Superior temporal gyrus (tissue), 1 donor: ENCODE results near the gene CLDN7.
A peak's percentile ranks its signal among the peaks of the same experiment; 100 is the strongest.
"Not testable (repeated sequence)": the region's sequence is repeated elsewhere in the genome, so short reads cannot be mapped to it uniquely, and the experiment has no call there.

Source experiments
- DNase-seq: peaks from one replicate; pipeline ENCODE4 v3.0.0-alpha.2; 2016; ENCODE audit errors: extremely low spot score

CLDN7 gene

DNA sequence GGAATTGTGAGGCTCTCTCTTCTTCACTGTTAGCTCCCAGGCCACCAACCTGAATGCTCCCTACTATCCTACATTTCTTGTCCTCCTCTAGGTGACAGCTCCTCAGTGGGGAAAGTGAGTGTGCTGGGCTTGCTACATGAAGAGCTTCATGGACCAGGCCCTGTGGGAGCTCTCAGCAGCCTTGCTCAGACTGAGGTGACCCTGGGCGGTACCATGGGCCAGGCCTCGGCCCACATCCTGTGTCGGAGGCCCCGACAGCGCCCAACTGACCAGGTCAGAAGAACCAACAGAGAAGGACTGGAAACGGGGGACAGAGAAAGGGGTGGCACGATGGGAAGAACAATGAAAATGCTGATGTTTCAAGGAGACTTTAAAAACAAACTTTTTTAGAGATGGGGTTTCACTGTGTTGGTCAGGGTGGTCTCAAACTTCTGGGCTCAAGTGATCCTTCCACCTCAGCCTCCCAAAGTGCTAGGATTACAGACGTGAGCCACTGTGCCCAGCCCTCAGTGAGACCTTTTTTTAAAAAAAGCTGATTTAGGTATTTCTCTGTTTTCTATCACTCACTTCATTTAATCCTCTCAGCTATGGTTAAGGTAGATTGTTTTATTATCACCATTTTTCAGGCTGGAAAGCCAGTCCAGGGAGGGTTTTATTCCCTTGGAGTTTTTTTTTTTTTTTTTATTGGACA is 5.4 kb downstream of the CLDN7 start:
- no peak for DNase-seq

DNA sequence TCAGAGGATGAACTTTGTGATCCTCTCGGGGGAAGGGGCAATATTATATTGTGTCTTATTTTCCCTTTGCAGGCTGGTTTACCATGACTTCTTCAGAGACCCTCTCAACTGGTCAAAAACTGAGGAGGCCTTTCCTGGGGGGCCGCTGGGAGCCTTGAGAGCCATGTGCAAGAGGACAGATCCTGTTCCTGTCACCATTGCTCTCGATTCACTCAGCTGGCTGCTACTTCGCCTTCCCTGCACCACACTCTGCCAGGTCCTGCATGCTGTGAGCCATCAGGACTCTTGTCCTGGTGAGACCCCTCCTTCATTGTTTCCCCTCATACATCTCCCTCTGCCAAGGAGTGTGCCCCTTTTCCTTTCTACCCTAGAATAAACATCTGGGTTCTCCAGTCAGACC is 7.8 kb downstream of the CLDN7 start:
- DNase-seq: no peak

DNA sequence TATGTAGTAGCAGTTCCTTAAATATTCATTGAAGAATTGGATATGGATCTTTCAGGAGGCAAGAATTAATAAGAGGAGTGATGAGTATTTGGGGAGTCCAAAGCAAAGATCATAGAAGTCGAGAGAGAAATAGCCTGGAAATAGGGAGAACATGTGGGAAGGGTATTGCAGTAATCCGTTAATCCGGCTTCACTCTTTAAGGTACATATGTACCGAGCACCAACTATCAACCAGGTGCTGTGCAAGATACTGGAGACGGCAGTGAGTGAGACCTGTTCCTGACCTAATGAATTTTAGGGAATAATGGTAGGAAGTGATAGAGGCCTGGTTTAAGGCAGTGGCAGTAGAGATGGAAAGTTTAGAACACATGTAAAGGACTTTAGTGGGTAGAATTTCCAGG is 9.2 kb downstream of the CLDN7 start:
- no peak for DNase-seq

DNA sequence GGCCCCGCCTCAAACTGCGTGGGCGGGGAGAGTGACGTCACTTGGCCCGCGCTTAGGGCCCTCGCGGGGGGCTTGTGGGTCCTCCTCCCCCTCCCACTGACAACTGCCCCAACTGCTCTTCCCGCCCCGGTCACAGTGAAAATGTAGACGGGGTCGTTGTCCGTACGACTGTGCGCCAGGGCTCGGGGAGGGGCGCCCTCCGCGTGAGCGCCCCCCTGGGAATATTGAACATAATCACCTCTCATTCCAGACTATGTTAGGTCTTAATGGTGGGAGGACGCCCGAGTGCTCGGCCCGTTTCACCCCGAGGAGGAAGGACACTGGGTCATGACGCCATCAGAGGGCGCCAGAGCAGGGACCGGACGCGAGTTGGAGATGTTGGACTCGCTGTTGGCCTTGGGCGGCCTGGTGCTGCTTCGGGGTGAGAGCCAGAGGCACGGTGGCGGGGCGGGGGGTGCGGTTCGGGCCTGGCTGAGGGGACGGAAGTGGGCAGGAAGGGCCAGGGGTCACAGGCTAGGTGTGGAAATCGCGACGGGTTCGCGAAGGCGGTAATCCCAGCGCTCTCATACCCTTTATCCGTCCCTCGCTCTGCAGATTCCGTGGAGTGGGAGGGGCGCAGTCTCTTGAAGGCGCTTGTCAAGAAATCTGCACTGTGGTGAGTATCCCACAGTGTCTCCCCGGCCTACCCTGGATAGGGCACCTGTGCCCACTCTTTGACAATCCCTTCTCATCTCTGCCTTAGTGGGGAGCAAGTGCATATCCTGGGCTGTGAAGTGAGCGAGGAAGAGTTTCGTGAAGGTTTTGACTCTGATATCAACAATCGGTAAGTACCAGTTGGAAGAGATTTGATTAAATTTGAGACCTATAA is 9.9 kb downstream of the CLDN7 start, which contains the start of gene ELP5:
TSS of gene ELP5 (plus strand) at position 40 of the 868 bp plus-strand sequence. CDS start at position 376, 336 bp downstream.
- DNase-seq: peak; percentile 88

DNA sequence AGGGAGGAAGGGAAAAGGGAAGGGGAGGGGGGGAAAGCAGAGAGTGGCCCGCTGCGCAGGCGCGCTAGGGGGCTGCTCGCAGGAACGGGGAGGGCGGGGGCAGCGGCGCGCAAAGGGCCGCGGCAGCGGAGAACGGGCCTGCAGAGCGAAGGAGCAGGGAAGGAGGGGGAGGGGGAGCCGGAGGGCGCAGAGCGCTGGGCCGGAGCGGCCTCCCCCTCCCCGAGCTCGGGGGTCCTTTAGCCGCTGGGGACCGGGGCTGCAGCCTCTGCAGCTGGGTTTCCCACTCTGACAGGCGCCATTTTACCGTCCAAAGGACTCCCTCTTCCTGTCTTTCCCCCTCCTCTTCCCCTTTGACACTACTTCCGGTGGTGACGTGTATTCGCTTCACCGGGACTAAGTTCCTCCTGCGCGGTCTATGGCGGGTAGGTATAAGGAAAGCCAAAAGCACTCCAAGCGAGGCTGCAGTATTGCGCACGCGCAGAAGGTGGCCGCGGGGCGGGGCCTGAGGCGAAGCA is 10.6 kb downstream of the CLDN7 start, which contains the start of gene CTDNEP1:
TSS of gene CTDNEP1 (minus strand) at position 74 of the 515 bp plus-strand sequence. CDS start 438 bp downstream, outside the sequence.
- peak; percentile 99 for DNase-seq

DNA sequence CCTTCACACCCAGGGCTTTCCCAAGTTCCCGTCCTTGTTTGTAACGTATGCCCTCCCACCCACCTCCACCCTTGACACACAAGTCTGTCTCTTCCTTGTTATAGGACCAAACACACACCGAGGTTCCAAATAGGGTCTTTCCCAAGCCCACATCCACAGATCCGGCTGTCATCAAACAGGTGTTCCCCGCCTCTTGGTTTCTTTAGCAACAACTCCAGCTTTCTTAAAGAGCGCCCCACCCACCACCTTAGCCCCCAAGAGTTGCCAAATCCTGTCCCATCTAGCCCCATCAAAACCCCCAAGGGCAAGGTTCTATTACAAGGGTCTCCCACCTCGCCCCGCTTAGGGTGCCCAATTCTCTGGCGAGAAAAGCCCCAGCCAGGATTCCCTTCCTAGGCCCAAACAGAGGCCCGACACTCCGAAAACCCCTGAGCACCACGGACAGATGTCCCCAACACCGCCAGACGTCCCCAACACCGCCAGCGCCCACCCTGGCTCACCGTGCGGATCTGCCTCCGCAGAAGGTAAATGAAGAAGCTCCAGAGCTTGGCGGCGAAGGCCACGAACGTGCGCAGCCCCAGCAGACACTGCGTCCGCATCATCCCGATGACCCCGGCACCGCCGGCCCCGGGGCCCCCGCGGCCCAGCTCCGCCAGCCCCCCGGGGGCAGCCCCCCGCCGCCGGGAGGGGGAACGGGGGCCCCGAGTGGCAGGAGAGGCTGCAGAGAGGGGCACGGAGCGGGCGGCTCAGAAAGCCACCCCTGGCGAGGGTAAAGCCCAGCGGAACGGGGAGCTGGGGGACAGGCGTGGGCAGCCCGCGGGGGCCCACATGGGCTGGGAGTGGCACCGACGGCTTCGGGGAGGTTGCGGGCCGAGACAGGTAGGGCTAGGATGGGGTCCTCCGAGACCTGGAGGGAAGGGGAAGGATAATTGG is 11.3 kb downstream of the CLDN7 start:
- DNase-seq: no peak

DNA sequence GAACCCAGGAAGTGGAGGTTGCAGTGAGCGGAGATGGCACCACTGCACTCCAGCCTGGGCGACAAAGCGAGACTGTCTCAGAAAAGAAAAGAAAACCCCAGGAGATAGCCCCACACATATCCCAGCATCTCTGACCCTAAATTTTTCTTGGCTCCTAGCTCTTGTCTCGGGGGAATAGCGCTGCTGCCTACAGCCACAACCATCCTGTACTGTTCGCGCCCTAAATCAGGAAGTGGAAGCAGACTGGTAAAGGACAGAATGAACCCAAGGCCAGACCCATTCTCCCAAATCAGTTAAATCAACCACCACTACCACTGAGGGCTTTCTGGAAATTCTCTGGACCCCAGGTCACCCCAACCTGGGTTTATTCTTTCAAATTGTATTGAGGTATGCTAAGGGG is 12.4 kb downstream of the CLDN7 start:
- DNase-seq: no peak

DNA sequence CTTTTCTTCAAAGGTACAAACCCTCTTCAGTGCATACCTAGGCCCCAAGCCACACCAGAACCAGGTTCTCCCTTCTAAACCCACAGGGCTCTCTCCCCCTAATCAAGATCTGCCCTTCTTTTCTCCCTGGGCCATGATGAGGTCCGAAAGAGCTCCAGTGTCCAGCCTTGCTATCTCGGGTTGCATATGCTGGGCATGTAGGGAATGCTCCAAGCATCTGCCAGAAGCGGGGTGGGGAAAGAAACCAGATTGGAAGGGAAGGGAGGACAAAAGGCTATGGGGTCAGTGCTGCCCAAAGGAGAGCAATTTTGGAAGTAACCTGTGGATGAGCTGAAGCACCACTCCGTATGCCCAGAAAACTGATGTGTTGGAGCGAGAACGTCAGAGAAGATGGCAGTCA is 13.1 kb downstream of the CLDN7 start:
- DNase-seq: no peak

DNA sequence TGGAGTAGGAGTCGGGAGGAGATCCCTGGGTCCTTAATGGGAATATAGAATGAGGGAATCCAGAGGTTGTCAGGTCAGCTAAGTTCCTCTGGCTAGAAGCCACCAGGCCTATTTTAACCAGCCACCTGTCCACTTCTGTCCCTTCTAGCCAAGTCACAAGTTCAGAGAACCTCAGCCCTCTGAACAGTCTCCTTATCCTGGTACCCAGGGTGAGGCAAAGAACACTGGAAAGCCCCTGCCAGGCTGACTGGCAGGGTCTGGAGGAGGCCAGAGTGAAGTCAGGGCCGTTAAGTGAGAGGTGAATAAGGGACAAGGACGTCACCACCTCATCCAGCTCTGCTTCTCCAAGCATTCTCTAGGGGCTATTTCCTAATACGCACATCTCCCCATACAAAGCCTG is 13.5 kb downstream of the CLDN7 start:
- DNase-seq: no peak

DNA sequence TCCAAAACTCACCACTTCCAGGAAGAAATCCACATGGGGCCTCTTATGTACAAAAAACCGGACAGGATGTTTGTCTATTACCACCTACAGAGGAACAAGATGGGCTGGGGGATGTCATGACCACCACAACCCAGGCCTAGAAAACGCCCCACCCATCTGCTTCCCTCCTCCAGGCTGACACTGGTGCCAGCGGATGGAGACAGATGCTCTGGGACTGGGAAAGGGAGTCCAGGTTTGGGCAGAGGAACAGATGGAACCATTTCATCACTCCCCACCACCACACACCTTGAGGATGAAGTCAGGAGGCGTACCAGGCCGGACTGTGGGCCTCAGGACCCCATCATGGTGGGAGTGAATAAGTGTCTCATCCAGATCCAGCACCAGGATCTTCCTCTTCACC is 15.5 kb downstream of the CLDN7 start:
- no peak for DNase-seq

DNA sequence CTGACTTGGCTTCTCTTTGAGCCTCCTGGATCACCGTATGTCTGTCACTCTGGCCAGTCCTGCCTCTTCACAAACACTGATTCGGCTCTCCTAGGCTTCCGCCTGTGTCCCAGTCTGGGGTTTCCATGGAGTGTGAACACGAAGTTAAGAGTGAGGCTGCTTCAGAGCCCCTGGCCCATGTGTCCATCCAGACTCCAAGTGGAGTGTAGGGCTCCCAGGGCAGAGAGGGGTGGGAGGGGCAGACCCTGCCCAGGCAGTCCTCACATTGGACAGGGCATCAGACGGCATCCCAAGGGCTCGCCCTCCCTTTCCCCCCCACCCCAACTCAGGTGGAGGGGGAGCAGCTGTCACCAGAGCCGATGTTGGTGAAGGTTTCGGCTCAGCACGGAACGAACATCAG is 18.4 kb downstream of the CLDN7 start:
- not testable (repeated sequence) for DNase-seq

DNA sequence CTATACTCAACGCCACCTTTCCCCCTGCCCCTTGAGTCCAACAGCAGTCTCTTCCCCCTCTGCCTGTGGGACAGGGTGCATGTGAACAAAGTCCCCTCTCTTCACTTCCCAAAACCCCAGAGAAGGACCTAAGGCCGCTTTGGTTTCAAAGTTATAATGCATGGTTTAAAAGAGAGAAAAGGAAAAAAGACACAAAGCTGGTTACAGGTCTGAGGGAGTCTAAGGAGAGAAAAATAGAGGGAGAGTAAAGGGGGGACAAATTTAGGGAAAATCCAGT is 18.9 kb downstream of the CLDN7 start:
- DNase-seq: no peak

DNA sequence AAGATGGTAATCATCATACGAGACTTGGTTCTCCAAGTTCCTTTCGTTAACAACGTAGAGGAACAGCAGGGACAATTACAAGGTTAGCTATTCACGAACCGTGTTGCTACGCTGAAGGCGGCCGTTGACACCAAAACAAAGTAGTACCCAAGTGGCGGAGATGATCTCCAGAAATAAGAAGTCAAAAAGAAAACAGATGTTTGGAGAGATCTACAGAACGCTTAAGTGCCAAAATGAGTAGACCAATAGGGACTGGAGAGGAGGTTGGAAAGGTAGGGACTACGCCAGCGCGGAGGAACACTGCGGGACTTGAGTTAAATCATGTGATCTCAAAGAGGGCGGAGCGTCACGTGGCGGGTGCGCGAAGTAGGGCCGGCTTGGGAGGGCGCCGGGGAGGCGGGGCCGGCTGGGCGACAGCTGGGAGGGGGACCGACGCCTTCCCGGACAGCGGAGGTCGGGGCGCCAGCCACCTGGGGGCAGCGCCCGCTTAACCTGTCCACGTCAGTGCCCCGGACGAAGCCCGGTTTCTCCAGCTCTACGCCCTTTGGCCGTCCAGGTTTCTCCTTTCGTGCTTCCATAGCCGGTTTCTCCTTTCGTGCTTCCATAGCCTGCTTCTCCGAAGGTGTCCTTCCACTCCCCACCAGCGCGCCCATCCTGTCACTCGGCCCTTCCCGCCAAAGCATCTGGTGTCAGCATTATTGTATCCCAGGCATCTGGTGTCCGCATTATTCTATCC is 19.4 kb downstream of the CLDN7 start:
- peak; percentile 97 for DNase-seq

DNA sequence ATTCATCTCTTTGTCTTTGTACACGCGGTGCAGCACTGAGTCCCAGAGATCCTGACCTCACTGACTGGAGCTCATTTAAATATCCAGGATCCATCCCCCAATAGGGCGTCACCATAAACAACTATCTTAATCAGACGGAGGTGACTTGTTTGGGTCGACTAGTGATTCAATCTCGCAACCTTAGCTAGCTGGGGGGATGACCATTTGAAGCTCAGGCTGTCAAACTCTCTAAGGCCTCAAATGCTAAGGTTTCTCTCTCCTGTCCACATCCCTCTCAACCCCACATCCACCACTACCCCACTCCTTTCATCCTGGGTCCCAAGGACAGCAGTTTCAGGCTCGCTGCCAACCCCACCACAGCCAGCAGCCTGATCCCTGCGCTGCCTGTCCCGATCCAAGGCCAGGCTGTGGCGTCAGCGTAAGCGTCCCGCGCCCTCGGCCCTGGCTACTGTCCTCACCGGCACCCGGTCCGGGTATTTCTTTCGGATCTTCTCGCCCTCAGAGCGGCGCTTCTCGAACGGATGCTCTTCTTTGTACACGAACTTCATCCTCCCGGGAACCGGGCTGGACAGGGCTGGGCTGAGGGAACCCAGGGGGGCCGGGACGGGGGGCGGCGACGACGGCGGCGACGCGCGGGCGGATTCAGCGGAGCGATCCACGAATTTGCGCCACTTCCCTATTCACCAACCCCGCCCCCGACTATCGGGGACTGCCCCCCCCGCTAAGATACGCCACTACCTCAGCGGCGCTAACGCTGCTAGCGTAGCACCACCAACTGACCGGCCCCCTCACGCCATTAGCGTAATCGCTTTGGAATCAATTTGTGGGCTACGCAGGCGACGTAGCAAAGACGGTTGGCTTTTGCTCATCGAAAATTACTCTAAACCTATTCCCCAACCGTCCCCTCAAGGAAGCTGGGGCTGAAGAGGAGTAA is 20.2 kb downstream of the CLDN7 start, which contains the start of gene GABARAP:
TSS of gene GABARAP (minus strand) at position 667 of the 934 bp plus-strand sequence. CDS start at position 548, 119 bp downstream.
- DNase-seq: peak; percentile 97

DNA sequence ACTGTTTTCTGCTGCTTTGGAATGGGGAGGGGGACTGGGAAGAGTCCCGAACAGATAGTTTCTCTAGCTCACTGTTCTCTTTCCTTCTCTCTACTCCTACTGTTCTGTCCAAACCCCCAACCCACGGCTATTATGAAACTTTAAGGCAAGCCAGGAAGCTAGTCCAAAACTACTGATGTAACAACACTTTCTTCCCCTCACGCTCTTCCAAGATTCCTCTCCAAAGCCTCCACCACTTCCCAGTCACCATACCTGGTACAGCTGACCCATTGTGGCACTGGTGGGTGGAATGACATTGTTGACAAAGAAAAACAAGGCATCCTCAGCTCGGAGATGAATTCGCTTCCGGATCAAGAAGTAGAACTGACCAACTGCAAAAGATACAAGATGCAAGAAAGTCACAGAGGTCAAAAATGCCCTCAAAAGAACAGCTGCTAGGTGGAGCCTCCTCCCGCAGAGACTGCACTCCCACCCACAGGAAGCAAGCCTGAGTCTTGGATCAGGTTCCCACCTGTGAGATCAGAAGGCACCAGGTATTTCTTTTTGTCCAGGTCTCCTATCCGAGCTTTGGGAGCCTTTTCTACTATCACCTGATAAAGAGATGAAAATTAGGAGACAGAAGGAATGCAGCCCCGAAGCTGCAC is 21.1 kb downstream of the CLDN7 start:
- no peak for DNase-seq

DNA sequence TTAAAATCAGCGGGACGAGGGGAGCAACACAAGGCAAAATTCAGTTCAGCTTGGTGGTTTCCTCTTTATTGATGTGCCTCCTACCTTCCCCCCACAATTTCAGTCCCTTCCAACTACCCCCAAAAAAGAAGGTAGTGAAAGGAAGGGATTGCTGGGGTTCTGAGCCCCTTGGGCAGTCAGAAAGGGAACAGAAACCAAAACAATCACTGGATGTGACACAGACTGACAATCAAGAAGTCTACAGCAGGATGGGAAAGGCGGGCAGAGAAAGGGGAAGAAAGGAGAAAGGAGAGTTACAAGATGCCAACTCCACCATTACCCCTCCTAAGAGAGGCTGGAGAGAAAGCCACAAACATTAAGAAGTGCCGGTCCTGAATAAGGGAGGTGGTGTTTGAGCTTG is 21.9 kb downstream of the CLDN7 start:
- DNase-seq: no peak

DNA sequence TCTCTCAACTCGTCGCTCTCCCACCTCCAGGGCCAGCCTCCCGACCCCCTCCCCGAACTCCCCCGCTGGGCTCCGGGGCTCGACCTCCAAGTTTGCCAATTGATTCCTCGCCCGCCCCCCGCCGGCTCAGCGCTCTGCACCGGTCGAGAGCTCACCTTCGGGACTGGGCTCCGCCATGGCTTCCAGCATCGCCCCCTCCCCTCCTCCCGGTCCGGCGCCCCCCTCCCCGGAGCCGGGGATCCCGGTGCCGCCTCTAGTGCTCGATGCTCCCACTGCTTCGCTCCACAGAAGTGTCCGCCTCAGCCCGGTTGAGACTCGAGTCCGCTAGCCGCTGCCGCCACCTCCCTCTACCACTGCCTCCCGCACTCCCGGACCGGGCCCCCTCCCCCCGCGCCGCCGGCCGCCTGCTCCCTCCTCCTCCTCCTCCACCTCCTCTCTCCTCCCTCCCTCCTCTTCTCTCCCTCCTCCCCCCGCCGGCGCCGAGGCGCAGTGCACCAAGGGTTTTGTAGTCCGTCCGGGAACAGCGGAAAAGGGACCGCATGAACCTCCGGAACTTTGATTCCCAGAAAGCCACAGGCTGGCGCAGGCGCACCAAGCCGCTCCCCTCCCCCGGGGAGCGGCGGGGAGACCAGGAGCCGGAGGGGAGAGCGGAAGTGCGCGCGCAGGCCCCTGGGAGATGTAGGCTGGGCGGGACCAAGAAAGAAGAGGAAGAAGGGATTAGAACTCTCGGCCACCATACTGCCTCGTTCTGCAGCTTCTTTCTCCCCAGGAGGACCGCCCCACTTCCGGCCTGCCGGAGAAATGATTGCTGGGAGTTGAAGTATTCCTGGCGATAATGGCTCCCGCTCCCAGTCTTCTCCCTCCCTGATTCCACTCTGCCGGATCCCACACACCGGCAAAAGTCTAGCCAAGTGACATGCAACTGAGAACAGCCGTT is 22.9 kb downstream of the CLDN7 start, which contains the start of gene PHF23:
TSS of gene PHF23 (minus strand) at position 367 of the 937 bp plus-strand sequence. CDS start at position 189, 178 bp downstream.
- peak; percentile 100 for DNase-seq
